Kidney epithelial cell (primary cell): ENCODE results near the gene CASR. TPM values are rescaled to one million over a fixed set of nuclear protein-coding genes. Genes with fewer than 3 reads are reported as not detected.

Experiments
- DNase-seq: peaks from one replicate; pipeline ENCODE4 v3.0.0-alpha.2; 2010; ENCODE audit warnings: low read depth
- H3K27me3 ChIP-seq: 2 replicates; pipeline ENCODE4 v1.6.0; 2011; ENCODE audit warnings: low read length; ENCODE audit not compliant: control insufficient read depth, insufficient read depth
- H3K36me3 ChIP-seq: 2 replicates; pipeline ENCODE4 v1.5.1; 2011; ENCODE audit warnings: low read length; ENCODE audit not compliant: control insufficient read depth, insufficient read depth
- H3K4me3 ChIP-seq: 2 replicates; pipeline ENCODE4 v1.5.1; 2011; ENCODE audit warnings: low read depth, mild to moderate bottlenecking, control low read depth, low read length
- CTCF ChIP-seq: IDR thresholded peaks from 2 replicates; pipeline ENCODE4 v1.5.1; 2011; ENCODE audit warnings: mild to moderate bottlenecking, moderate library complexity, low read length, control low read depth, inconsistent platforms; ENCODE audit not compliant: insufficient read depth, poor library complexity, severe bottlenecking
- total RNA-seq: library from RNA; depleted of rRNA; stranded (reverse); fragments of >200 nt; gene quantifications from 2 replicates; pipeline ENCODE4 v1.2.3, GENCODE V29; 2015

Gene CASR
- total RNA-seq, 1 donor from 2014 or later: 0.04 TPM

GRCh38 chr3:122318620-122319019 is 135.2 kb downstream of the CASR start:
- H3K27me3 ChIP-seq: no peaks in the 10 kb centered on the region
- no peak for DNase-seq
- TF ChIP-seq CTCF: no peak
- no peaks in the 10 kb centered on the region for H3K36me3 ChIP-seq
- no peak overlapping the region for H3K4me3 ChIP-seq

- no peak for TF ChIP-seq CTCF
- DNase-seq: no peak
- H3K27me3 ChIP-seq: no peaks in the 10 kb centered on the region
Observed at GRCh38 chr3:122322095-122323075, 138.9 kb downstream of the CASR start.

GRCh38 chr3:122324871-122325323 is 141.4 kb downstream of the CASR start, which contains the start of gene CSTA:
Gene CSTA, plus strand, starts transcription at chr3:122325248. Its CDS starts 45 bp downstream, at chr3:122325293.
- TF ChIP-seq CTCF: no peak
- Histone ChIP-seq H3K36me3 (no peaks in the 10 kb centered on the region), H3K4me3 (no peak within 1 kb of the TSS), H3K27me3 (no peaks in the 10 kb centered on the region)
- no peak for DNase-seq

More at GRCh38 chr3:122322095-122323075, 138.9 kb downstream of the CASR start:
- H3K36me3 ChIP-seq: no peaks in the 10 kb centered on the region
- H3K4me3 ChIP-seq: no peak overlapping the region

GRCh38 chr3:122325769-122326168 is 142.3 kb downstream of the CASR start:
- H3K36me3 ChIP-seq: no peaks in the 10 kb centered on the region
- TF ChIP-seq CTCF: no peak
- DNase-seq: no peak
- H3K4me3 ChIP-seq: no peak overlapping the region
- H3K27me3 ChIP-seq: no peaks in the 10 kb centered on the region

- TF ChIP-seq CTCF: no peak
- Histone ChIP-seq H3K27me3 (no peaks in the 10 kb centered on the region), H3K4me3 (no peak overlapping the region), H3K36me3 (no peaks in the 10 kb centered on the region)
- no peak for DNase-seq
Observed at GRCh38 chr3:122331886-122332285, 148.4 kb downstream of the CASR start.
